HG03196 (cell line): ENCODE results near the gene SDHB.
"Not testable (repeated sequence)": the region's sequence is repeated elsewhere in the genome, so short reads cannot be mapped to it uniquely, and the experiment has no call there.

Experiments used
- ATAC-seq: cut with Tn5 transposase; IDR thresholded peaks from one replicate; pipeline ENCODE4 v1.9.1; 2021; ENCODE audit not compliant: unreplicated experiment

The SDHB gene

DNA sequence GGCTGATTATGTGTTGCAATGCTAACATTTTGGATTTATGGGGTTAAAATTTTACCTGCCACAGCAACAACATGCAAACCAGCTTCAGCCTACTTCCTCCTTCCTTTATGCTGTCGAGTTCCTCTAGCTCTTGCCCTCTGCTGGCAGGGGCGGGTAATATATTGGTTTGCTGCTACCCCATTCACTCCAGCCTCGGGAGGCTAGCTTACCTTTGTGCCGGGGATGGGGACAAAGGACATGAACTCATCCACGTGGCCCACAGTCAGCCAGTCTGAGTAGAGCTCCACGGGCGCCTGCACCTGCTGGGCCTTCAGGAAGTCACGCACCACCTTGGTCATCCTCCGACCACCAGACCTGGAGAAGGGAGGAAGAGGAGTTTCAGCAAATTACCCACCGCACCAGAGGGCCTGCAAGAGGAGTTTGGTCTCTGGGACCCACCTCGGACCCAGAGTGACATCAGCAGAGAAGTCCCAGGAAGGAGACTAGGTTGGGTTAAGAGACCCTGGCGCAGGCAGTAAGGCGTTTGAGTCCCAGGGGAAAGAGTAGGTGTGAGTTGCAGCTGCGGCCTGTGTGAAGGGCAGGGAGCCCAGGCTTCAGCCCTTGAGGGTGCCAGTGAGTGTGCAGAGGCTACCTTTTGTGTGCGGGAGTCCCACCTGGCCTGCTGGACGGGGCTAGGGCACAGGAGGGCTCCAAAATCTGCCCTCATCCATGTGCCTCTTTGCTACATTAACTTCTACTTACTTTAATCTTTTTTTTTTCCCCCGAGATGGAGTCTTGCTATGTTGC is 21.8 kb upstream of the SDHB start:
- no peak for ATAC-seq

DNA sequence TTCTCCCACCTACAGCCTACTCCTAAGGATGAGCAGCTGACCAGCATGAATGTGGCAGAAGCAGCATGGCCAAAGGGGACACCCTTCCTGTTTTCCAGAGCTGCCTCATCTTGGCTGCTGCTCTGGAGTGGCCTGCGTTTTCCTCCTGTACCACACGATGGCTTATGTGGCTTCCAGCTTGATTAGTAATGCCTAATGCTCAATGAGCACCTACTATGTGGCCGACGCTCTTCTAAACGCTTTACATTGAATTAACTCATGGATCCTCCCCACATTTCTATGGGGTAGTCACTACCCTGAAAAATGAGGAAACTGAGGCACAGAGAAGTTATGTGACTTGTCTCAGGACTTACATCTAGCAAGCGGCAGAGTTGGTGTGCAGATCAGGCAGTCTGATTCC is 18.0 kb upstream of the SDHB start:
- no peak for ATAC-seq

DNA sequence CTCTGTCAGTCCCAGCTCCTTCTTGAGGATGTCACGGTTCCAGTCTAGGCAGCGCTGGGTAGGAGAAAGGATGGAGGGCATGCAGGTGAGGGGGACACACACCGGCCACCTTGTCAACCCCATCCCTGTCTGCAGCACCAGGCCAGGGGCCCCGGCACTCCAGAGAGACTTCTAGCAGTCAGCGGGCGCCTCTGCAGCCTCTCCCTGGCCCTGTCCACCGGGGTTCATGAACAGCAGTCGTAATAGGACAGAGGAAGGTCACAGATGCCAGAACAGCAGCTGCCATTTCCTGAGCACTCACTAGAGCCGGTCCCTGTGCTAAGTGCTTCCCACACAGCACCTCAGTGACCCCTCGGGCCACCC is 16.3 kb upstream of the SDHB start:
- no peak for ATAC-seq

DNA sequence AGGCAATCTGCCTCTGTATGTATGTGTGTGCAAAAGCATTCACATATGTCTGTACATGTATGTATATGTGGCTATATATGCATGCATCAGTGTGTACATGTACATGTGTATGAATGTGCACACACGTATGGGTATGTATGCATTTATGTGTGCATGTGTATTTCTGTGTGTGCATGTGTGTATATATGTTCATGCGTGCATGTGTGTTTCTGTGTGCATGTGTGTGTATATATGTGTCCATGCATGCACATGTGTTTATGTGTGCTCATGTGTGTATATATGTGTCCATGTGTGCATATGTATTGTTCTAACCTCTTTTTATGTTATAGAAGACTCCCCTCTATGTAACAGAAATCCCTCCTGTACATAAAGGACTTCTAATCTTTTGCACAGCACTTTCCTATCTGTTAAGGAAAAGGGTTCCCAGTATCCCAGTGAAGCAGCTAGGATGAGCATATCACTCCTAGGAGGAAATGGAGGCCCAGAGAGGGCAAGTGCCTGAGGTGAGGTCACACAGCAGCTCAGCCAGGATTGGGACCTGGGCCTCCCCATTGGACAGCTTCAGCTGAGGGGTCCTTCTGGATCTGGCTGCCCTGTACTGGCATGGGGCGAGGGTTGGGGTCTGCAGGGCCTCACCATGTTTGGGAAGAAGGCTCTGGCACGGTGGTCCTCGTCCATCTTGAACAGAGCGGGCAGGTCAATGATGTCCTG is 15.8 kb upstream of the SDHB start:
- ATAC-seq, result no peak

DNA sequence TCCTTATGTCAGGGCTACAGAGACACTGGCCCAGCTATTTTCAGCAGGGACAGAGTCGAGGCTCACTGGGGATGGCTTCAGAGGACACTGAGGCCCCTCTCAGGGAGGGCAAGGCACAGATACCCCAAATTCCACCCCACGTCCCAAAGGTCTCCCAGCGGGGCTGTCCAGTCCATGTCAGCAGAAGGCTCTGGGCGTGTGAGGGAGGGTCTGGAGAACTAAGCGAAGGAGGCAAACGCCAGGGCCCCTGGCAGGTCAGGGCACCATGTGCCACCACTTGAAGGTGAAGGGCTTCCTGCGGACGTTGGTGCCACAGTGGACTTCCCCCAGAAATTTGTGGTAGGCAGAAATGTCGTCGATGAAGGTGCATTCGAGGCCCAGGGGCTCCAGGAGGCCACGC is 15.0 kb upstream of the SDHB start:
- no peak for ATAC-seq

DNA sequence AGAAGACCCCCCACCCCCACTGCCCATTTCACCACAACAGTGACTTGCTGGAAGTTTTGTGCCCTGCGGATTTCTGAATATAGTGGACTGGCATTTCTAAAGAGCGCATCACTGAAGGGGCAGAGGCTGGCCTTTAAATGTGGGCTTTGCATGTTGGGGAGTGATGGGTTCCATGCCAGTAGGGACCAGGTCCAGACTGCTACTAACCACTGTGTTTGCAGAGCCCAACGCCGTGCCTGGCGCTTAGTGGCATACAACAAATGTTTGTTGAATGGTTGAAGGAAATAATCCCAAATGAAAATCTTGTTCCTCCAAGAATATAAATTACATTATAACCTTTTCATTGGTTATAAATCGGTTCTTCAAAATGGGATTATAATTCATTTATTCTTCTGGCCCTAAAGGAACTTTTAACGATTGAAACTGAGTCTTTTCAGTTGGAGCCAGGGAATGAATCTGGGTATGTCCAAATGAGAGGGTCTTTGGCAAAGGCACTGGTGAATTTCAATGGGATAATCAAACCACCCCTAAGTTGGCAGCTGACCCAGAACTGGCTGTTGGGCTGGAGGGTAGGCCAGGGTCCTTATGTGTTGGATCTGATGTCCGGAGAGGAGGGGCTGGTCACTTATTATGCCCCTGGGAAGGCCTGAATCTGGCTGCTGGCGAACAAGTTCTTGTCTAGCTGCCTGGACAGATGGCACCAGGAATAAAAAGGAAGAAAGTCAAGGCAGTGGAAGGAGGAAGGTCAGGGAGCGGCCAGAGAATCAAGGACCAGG is 13.8 kb upstream of the SDHB start:
- ATAC-seq, result no peak

DNA sequence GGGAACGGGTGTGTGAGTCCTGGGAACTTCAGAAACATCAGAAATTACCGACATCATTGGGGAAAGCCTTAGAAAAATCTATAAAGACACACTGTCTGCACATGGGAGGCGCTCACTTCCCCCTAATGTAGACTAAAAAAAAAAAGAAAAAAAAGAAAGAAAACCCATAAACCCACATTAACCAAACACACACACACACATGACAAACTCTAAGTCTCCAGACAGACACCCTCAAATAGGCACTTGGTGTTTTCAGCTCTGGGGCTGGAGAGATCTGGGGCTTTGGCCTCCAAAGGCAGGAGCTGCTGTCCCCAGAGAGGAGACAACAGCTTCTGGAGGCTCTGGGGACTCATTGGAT is 13.2 kb upstream of the SDHB start:
- ATAC-seq, result no peak

DNA sequence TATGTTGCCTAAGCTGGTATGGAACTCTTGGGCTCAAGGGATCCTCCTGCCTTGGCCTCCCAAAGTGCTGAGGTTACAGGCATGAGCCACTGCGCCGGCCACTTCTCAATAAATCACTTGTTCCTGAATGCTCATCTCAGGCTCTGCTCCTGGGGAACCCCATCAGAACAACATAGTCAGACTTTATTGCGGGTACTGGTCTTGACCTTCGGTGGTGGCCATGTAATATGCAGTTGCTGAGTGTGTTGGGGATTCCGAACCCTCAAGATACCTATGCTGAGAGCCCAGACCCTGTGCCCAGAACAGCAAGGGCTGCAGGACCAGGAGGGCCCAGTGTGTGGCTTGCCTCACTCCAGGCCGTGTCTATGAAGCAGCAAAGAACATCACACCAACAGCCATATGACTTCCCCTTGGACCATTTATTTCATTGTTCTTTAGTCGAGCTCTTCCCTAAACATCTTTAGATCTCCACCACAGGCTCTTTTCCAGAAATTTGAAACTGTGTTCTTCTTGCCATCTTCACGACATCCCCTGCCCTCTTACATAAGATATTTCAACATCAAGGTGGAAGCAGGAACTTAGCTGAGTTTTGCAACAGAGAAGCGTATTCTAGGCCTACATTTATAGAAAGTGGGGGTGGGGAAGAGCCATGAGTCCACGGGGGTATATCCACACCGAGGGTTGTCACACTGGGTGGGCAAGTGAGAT is 12.7 kb upstream of the SDHB start:
- ATAC-seq, result no peak

DNA sequence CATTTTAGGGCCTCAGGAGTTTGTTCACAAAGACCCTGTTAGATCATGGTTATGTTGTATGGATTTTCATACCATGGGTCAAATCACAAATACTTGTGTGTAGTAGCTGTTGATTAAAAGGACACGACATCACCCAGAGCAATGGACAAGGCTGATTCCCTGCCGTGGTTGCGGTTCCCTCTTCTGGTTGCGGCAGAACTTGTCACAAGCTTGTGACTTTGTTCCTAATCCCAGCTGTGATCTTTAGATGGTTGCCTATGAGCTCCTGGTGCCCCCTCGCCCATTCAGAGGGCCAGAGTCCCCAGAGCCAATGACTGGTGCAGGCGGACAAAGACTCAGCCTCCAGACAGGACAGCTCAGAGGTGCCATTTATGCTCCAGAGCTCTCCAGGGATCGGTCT is 11.8 kb upstream of the SDHB start:
- ATAC-seq, result no peak

DNA sequence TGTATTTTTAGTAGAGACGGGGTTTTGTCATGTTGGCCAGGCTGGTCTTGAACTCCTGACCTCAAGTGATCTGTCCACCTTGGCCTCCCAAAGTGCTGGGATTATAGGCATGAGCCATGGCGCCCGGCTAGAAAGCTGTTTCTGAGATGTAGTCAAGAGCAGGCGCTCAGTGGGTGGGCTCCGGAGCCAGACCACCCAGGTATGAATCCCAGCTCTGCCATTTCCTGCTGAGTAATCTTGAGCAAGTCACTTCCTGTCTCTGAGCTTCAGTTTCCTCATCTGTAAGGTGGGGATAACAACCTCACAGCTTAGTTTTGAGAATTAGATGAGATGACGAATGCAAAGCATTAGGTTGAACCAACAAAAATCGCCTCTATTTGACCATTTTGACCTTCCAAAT is 8.9 kb upstream of the SDHB start:
- not testable (repeated sequence) for ATAC-seq

DNA sequence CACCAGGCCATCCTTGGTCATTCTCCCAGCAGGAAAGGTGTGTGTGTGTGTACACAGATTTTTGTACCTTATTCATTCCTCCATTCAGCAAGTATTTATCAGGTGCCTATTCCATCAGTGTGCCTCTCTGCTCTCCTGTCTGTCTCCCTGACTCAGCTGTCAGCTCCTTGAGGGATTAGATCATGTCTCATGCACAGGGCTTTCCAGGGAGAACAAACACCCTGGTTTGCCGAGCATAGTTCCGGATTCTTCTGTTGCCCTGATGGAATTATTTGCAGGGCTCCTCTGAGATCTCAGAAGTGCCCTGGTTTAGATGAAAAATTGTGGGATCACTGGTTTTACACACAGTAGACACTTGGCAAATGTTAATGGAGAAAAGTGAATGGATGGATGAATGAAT is 8.1 kb upstream of the SDHB start:
- no peak for ATAC-seq

DNA sequence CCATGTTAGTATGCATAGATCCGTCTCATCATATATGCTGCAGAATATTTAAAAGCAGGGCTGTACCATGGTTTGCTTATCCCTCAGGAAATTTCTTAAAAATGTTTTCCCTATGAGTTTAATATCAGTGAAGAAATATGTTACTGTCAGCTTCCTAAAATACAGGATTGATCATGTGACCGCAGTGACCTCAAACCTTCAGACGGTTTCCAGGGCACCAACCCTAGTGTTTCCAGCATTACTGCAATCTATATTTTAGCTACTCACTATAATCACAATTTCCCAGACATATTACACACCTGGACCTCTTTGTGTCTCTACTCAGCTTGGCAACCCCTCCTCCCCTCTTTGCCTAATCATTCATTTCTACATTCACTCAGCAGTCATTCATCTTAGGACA is 7.7 kb upstream of the SDHB start:
- no peak for ATAC-seq

DNA sequence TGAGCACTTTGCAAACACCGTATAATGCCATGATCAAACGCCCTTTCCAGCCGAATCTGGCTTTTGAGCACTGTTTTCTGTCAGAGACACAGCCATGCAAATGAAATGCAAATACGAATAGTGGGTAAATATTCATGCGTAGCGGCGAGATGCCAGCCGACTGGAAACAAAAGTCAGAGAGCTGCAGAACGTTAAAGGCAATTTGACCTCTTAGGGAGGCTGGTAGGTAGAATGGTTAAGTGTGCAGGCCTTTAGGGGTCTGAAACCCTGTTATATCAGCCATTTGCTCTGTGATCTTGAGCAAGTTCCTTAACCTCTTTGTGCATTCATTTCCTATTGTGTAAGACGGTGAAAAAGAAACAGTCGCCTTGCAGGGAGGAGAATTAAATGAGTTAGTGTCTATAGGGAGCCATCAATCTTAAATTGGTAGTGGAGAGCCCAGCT is 6.5 kb upstream of the SDHB start:
- no peak for ATAC-seq

DNA sequence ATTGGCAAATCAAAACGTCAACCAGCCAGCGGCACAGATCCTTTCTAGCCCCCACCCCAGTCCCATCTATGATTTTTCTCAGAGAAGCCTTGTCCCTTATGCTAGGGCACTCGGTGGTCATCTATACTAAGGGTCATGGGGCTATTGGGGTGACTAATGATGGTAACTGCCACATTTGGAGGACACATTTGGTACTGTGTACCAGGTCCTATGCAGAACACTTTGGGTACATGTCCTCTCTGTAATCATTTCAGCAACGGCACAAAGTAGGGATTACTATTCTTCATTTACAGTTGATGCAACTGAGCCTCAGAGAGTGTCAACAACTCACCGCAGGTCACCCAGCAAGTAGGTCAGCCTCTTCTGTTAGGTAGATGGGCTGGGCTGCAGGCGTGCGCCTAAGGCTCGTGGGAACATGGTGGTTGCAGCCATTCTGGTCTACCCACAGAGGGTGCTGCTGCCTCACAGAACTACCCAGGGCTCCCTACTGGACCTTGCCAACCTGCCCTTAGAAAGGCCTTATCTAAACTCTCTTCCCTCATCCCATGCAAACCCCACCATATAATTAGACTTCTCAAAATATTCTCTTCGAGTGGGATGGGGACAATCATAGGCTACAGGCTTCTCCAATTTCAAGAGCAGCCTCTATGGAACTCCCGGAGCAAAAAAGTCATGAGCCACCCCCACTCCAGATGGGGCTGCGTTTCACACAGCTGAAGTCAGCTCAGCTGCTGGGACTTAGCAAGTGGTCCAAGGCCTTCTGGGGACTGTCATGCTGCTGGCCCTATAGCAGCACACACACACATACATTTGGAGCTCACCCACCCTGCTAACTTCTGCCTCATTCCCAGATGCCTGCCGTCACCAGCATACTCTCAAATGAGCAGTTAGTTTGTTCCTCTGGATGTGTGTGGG is 5.8 kb upstream of the SDHB start:
- ATAC-seq, result no peak

DNA sequence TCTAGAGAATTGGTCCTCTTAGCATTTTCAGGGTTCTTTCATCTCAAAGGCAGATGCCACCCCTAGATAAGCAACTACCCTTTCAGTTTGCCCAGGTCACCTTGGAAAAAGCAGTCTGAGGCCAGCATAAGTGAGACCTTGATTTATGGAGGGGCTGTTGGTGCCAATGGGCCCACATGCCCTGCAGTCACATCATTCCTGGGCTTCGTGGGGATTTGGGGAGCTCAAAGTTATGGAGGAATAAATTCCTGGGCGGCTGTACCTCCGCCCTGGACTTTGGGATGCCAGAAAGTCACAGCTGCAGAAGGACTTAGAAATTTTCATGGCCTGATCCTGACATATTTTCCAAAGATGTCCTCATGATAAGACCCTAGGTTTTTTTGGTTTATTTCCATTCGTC is 2.7 kb upstream of the SDHB start:
- ATAC-seq, result no peak

DNA sequence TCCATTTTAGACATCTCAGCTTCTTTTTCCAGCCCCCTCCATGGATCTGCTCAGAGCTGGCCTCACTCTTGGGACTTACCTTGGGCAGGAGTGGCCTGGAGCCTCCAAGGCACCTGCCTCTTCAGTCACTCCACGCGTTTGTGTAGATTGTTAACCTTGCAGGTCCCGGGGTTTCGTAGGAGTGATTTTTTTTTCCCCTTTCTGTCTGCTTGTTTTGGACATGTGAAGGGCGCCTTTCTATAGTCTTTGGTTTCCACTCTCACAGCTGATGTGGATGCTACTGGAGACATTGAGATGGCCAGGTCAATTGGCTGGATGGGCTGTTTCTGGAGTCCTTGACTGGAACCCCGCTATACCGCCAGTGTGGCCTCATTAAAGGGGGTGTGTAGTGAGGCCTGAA is 2.0 kb upstream of the SDHB start:
- ATAC-seq, result no peak

DNA sequence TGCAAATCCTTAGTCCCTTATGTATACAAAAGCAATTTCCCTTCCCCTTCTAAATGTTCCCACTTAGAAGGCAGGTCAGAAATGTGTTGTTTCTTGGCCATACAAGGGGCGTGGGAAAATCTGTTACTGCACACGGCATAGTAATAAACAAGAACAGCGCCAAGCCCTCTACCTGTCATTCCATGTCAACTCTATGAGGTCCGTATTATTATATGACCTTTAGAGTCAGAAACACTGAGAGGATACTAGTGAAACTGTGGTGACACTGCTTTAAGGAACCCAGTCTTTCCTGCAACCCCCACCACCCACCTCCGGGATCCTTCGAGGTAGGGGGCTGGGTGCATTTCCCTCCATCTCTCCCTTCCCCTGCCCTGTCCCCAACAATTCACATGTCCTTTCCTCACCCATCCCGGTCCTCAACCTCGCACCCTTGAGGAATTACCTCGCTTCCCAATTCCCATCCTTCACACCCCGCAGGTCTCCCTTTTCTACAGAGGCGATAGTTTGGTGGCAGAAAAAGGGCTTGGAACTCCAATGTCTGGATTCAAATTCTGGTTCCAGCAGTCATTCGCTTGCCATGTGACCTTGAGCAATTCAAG is 647 bp downstream of the SDHB start:
- ATAC-seq, result no peak

DNA sequence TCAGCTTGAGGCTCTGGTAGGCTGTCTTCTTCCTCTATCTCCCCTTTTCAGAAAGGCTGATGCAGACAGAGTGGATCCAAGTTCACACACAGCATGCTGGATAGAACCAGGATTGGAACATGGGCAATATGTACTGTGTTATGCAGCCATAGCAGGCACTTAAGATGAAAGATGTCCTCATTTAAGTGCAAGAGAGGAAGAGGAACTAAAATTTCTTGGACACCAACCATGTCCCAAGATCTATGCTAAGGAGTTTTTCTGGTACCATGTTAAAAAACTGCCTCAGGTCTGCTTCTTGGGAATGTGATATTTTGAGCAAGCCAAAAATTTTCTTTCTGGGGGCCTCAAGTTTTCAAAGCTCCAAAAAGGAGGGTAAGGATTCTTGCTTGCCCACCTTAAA is 1.2 kb downstream of the SDHB start:
- no peak for ATAC-seq

DNA sequence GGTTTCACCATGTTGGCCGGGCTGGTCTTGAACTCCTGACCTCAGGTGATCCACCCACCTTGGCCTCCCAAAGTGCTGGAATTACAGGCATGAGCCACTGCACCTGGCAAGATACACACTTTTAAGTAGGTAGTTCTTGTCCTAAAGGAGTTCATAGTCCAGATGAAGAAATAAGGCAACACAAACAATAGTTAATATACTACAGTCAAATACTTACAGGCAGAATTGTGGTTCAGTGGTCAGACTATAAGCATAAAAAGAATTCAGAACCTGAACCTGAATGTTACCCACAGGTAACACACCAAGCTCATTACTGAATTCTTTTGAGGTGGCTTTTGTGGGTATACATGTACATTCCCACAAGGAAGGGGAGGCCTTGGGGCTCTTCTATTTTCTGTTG is 1.8 kb downstream of the SDHB start:
- no peak for ATAC-seq

DNA sequence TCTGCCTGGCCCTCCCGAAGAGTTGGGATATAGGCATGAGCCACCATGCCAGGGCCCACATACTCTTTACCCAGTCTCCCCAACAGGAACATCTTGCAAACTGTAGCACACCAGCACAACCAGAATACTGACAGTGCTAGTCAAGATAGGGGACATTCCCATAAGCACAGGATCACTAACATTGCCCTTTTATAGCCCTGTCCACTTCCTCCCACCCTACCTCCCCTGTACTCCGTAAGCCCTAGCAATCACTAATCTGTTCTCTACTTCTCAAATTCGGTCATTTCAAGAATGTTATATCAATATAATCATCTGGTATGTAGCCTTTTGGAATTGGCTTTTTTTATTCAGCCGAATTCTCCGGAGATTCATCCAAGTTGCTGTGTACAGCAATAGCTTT is 5.9 kb downstream of the SDHB start:
- no peak for ATAC-seq
